Stimulated activated CD8-positive, alpha-beta memory T cell treated with anti-CD3 and anti-CD28 coated beads, Interleukin-15, amount 100 ng/mL, for 24 hours (primary cell): ENCODE results near the gene SLC34A1.
"Not testable (repeated sequence)": the region's sequence is repeated elsewhere in the genome, so short reads cannot be mapped to it uniquely, and the experiment has no call there.

Experiments used
- DNase-seq: peaks from one replicate; pipeline ENCODE4 v3.0.0-alpha.2; 2020; ENCODE audit warnings: low read depth

The SLC34A1 gene

GRCh38 chr5:177384134-177384533, at the start of gene SLC34A1:
Gene SLC34A1 (plus strand): TSS chr5:177384434. CDS start chr5:177385742, 1,308 bp downstream.
- DNase-seq: no peak

- DNase-seq: no peak
These were observed 49.2 kb upstream of the SLC34A1 start for GRCh38 chr5:177334781-177335700.

- DNase-seq: no peak
These were observed 48.6 kb upstream of the SLC34A1 start for GRCh38 chr5:177335701-177336065.

GRCh38 chr5:177336112-177336511, 48.1 kb upstream of the SLC34A1 start:
- no peak for DNase-seq

- DNase-seq: no peak
These were observed 47.4 kb upstream of the SLC34A1 start for GRCh38 chr5:177336603-177337494.

- no peak for DNase-seq
These were observed 45.8 kb upstream of the SLC34A1 start for GRCh38 chr5:177338251-177339106.

GRCh38 chr5:177339107-177339638, 45.1 kb upstream of the SLC34A1 start:
- DNase-seq: no peak

GRCh38 chr5:177343000-177343399, 41.2 kb upstream of the SLC34A1 start:
- not testable (repeated sequence) for DNase-seq

- no peak for DNase-seq
These were observed 40.5 kb upstream of the SLC34A1 start for GRCh38 chr5:177343777-177344176.

GRCh38 chr5:177344891-177345290, 39.3 kb upstream of the SLC34A1 start:
- no peak for DNase-seq

GRCh38 chr5:177346820-177347219, 37.4 kb upstream of the SLC34A1 start:
- no peak for DNase-seq

GRCh38 chr5:177347699-177348098, 36.5 kb upstream of the SLC34A1 start:
- DNase-seq: no peak

GRCh38 chr5:177349362-177349647, 34.9 kb upstream of the SLC34A1 start:
- no peak for DNase-seq

GRCh38 chr5:177349762-177350161, 34.5 kb upstream of the SLC34A1 start:
- no peak for DNase-seq

GRCh38 chr5:177350776-177351391, 33.4 kb upstream of the SLC34A1 start:
- DNase-seq: no peak

- peak; percentile 67 for DNase-seq
These were observed 32.6 kb upstream of the SLC34A1 start, which contains the start of gene LMAN2 for GRCh38 chr5:177351392-177352329. Gene LMAN2 (minus strand): TSS chr5:177351668. CDS start chr5:177351647, 21 bp downstream.

- no peak for DNase-seq
These were observed 31.1 kb upstream of the SLC34A1 start for GRCh38 chr5:177353093-177353492.

- DNase-seq: no peak
These were observed 30.0 kb upstream of the SLC34A1 start for GRCh38 chr5:177354256-177354655.

GRCh38 chr5:177354711-177355110, 29.5 kb upstream of the SLC34A1 start:
- DNase-seq: no peak
